Ovary (tissue), 9 donors: ENCODE measurements around the gene SEC62. TPM values are rescaled to one million over a fixed set of nuclear protein-coding genes. Genes with fewer than 3 reads are reported as not detected.

Experiments
- DNase-seq, 5 donors: peaks; one replicate each; pipeline ENCODE4 v3.0.0-alpha.2; 2019 to 2020
- H3K27ac ChIP-seq, 2 donors: fragments of 200-600 bp; one replicate each; pipeline versions ENCODE4 v1.5.1 to v1.8.0; 2019 to 2022
- H3K27me3 ChIP-seq: fragments of 200-600 bp; one replicate; pipeline ENCODE4 v1.8.0; 2022
- H3K36me3 ChIP-seq: fragments of 200-600 bp; sonication (generic); one replicate; pipeline ENCODE4 v1.5.1; 2019
- H3K4me1 ChIP-seq: one replicate; pipeline ENCODE4 v1.8.1; 2013; ENCODE audit warnings: mild to moderate bottlenecking, moderate library complexity; ENCODE audit not compliant: insufficient read depth
- H3K4me3 ChIP-seq: fragments of 200-600 bp; sonication (generic); one replicate; pipeline ENCODE4 v1.5.1; 2017
- H3K9me3 ChIP-seq, 2 donors: fragments of 200-600 bp in 1 of 2; sonication (generic) in 1 of 2; one replicate each; pipeline versions ENCODE4 v1.5.1 to v1.8.1; 2013 to 2019; ENCODE audit warnings: mild to moderate bottlenecking in 1 of 2, moderate library complexity in 1 of 2
- EP300 ChIP-seq: sonication (generic); formaldehyde crosslinking; IDR thresholded peaks from one replicate; pipeline ENCODE4 v1.6.1; 2017; ENCODE audit warnings: antibody characterized with exemption
- POLR2A ChIP-seq: fragments of 450-650 bp; IDR thresholded peaks from one replicate; pipeline ENCODE4 v1.6.1; 2017; ENCODE audit warnings: antibody characterized with exemption, mild to moderate bottlenecking, moderate library complexity
- WGBS, 3 donors: extraction: QIAGEN DNeasy Blood & Tissue Kit in 1 of 3; methylation state at CpG; one replicate each; pipeline versions ENCODE4 v1.1.5 to v1.1.7; 2013 to 2017; 5-methylcytosine and 5-hydroxymethylcytosine counted together
- intact Hi-C, 4 donors: fragments of 100-400 bp; cut with DNase I; formaldehyde crosslinking; loops; one replicate each; pipeline versions ENCODE4 v1.11.0 to v1.15.1; 2022 to 2023
- polyA plus RNA-seq, 2 donors: library from polyadenylated mRNA; stranded (reverse); fragments of 200-250 nt in 1 of 2; fragments of 350-450 nt in 1 of 2; fragmentation: Illumina TruSeq in 1 of 2; extraction: RNeasy Lipid Tissue Mini Kit (QIAGEN cat#74804) in 1 of 2; gene quantifications; one replicate each; pipeline ENCODE4 v1.2.3, GENCODE V29; 2013 to 2014
- total RNA-seq, 7 donors: library from RNA; depleted of rRNA in 2 of 7; stranded (reverse); fragments of >200 nt in 2 of 7; fragmentation: NEBNext Ultra II Directional in 3 of 7; extraction: Animal tissue kit (Norgen Biotek cat#: 25700) in 3 of 7; gene quantifications; one replicate each; pipeline versions ENCODE4 v1.1.0 to v1.2.4, GENCODE V29; 2016 to 2023
- TF ChIP-seq, protein P1 (sequence below), 3 donors: fragments of 450-650 bp in 2 of 3; fragments of 200-600 bp in 1 of 3; IDR thresholded peaks; one replicate each; pipeline versions ENCODE4 v1.5.1 to v1.8.0; 2016 to 2022; ENCODE audit warnings: antibody characterized with exemption in 3 of 3, mild to moderate bottlenecking in 1 of 3
- donor health status: DM: no; HTN: no; CAD: no; lungs with moderate emphysema.
- donor health status: DM: no; HTN: no; CAD: no.
- donor health status: Bipolar disorder and iron deficiency.
- donor health status: DM: yes; HTN: yes; CAD: no.
- donor health status: DM: no; HTN: no; CAD: no.
- donor health status: DM: yes; HTN: yes; CAD: no.

SEC62 gene
- total and polyA plus RNA-seq, 9 donors = 34.0 to 178 (median 129) TPM

DNA sequence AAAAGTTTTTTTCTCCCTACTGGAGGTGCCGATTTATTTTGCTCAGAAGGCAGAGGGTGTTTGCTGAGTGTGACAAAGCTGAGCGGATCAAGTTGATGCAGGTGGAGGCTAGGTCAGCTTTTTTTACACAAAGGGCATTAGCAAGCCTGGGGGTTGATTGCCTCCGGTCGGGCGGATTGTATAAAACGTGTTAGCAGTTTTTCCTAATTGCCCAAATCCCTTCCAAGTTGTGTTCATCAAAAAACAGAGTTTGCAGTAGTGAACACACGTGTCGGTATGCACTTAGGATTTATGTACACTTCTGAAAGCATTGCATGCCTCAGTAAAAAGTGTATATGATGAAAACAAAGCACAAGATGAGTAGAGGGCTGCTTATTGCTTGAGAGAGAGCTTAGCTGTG is 73.8 kb downstream of the SEC62 start:
- Histone ChIP-seq H3K4me1 (peaks cover 2% of the 10 kb centered on the region), H3K9me3 (no peaks in the 10 kb centered on the region), H3K36me3 (no peaks in the 10 kb centered on the region), H3K27me3 (no peaks in the 10 kb centered on the region), H3K27ac (no peak overlapping the region), H3K4me3 (no peak overlapping the region)
- DNase-seq = no peak
- 12 to 17% (median 15%) methylated on average over 8 of the region's 8 CpGs for WGBS, 3 donors
- intact Hi-C loops = no loop called here
- TF ChIP-seq EP300 (no peak), POLR2A (no peak)
- TF ChIP-seq, protein P1, sequence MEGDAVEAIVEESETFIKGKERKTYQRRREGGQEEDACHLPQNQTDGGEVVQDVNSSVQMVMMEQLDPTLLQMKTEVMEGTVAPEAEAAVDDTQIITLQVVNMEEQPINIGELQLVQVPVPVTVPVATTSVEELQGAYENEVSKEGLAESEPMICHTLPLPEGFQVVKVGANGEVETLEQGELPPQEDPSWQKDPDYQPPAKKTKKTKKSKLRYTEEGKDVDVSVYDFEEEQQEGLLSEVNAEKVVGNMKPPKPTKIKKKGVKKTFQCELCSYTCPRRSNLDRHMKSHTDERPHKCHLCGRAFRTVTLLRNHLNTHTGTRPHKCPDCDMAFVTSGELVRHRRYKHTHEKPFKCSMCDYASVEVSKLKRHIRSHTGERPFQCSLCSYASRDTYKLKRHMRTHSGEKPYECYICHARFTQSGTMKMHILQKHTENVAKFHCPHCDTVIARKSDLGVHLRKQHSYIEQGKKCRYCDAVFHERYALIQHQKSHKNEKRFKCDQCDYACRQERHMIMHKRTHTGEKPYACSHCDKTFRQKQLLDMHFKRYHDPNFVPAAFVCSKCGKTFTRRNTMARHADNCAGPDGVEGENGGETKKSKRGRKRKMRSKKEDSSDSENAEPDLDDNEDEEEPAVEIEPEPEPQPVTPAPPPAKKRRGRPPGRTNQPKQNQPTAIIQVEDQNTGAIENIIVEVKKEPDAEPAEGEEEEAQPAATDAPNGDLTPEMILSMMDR (IDR thresholded peaks at IDR 0.05) = no peak

DNA sequence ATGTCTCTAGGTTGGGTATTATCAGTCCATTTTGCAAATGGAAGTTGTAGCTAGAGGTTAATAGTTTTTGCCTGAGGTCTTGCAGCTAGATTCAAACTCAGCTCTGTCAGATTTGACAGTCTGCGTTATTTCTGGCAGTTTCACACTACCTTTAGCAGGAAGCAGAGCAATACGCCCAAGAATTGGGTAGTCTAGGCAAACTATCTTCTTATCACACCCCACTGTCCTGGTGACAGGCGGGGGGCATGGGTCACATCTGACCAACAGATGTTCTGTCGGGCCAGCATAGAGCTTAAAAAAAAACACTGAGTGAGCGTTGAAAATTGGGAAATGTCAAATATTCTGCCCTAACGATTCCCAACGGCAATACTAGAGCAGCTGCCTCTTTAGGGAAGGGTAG is 76.9 kb downstream of the SEC62 start:
- intact Hi-C loops = no loop called here
- no peak for TF ChIP-seq POLR2A
- no peak for TF ChIP-seq EP300
- TF ChIP-seq, protein P1 (IDR thresholded peaks at IDR 0.05) = no peak

DNA sequence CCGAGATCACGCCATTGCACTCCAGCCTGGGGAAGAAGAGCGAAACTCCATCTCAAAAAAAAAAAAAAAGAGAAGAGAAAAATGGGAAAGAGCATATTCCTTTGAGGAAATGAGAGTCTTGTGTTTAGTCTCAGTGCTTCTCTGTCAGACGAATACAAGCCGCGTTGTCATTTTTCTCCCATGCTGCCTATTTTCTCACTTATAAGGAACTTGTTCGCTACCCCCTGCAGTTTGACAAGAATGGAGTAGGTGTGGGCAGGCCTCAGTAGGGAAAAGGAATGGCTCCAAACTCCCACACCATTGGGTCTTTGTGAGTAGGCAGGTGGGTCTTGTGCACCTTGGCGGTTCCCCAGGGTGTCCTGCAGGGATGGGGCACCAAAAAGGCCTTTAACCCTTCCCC is 77.7 kb downstream of the SEC62 start:
- H3K36me3 ChIP-seq = no peaks in the 10 kb centered on the region
- H3K27me3 ChIP-seq = no peaks in the 10 kb centered on the region
- H3K27ac ChIP-seq = no peak overlapping the region
- H3K4me3 ChIP-seq = no peak overlapping the region
- no peaks in the 10 kb centered on the region for H3K9me3 ChIP-seq
- DNase-seq = no peak
- H3K4me1 ChIP-seq = no peaks in the 10 kb centered on the region
- intact Hi-C loops = no loop called here
- no peak for TF ChIP-seq POLR2A
- TF ChIP-seq, protein P1 (IDR thresholded peaks at IDR 0.05) = no peak
- 93 to 96% (median 95%) methylated on average over 8 of the region's 8 CpGs for WGBS, 3 donors

More for the DNA sequence above, 76.9 kb downstream of the SEC62 start:
- Histone ChIP-seq H3K4me1 (no peaks in the 10 kb centered on the region), H3K9me3 (no peaks in the 10 kb centered on the region), H3K27me3 (no peaks in the 10 kb centered on the region), H3K36me3 (no peaks in the 10 kb centered on the region), H3K4me3 (no peak overlapping the region), H3K27ac (no peak overlapping the region)
- no peak for DNase-seq
- 74 to 84% (median 75%) methylated on average over 7 of the region's 7 CpGs for WGBS, 3 donors

DNA sequence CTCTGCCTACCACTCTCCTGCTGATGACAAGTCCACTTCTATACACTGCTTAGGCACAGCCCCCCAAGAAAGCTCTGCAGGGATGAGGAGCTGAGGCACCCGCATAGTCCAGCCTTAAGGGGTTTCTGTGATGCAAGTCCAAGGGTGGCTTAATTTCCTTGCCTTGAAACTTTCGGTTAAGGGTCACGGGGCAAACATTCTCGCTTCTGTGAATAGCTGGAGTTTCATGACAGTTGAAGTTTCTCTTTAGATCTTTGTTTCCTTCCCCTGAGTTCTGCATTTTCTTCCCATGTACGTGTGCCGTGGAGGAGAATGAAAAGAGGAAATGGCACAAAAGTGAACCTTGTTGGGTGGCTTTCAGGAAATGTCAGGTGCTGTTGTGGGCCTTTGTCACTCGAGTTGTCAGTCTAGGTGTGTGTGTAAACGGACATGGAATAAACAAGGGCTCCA is 78.2 kb downstream of the SEC62 start:
- no peak for DNase-seq
- TF ChIP-seq EP300 (no peak), POLR2A (no peak)
- TF ChIP-seq, protein P1 (IDR thresholded peaks at IDR 0.05) = no peak
- H3K4me1 ChIP-seq = no peaks in the 10 kb centered on the region
- intact Hi-C loops = no loop called here
- WGBS, 3 donors = 87 to 92% (median 90%) methylated on average over 8 of the region's 8 CpGs
- no peaks in the 10 kb centered on the region for H3K9me3 ChIP-seq
- H3K4me3 ChIP-seq = no peak overlapping the region
- H3K27me3 ChIP-seq = no peaks in the 10 kb centered on the region
- H3K36me3 ChIP-seq = no peaks in the 10 kb centered on the region
- H3K27ac ChIP-seq = no peak overlapping the region
